ENCODE measurements around the gene E2F1. TPM values are rescaled to one million over a fixed set of nuclear protein-coding genes. Genes with fewer than 3 reads are reported as not detected.

Gene E2F1
- total and polyA plus RNA-seq, 7 donors, result 0.33 to 13.1 (median 1.7) TPM

DNA sequence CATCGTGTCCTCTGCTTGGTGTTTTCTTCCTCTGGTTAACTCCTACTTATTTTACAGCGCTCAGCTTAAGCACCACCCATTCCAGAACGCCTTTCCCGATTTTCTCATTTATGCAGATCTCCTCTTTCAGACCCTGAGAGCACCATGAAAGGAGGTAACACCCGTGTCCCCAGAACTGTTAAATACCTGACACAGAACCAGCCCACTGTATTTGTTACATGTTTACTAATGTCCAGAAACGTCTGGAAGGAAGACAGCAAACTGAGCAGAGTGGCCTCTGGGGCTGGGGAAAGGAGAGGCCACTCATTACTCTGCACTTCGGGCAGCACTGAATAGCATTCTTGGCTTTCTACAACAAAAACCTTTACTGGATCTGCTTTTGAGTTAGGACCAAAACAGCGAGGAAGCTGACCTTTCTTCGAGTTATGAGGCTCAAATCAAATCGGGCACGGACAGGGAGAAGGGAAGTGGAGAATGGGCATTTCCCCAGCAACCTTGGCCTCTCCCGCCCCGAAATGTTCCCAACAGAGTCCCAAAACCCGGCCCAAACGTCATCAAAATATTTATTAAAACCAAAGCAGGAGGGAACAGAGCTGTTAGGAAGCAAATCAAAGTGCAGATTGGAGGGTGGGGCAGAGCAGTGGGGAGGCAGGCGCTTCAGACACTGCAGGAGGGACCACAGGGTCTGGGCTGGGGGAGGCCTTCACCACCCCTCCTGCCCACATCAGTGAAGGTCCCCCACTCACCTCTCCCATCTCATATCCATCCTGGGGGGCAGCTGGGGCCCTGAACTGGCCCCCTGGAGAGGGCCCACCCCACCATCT is 10.8 kb downstream of the E2F1 start:
- peak; percentile 86 for DNase-seq
- WGBS, 2 donors, result 19 to 61% methylated on average over 16 of the region's 16 CpGs
- no peak for TF ChIP-seq EP300 (IDR thresholded peaks at IDR 0.05)
- TF ChIP-seq, protein P1, sequence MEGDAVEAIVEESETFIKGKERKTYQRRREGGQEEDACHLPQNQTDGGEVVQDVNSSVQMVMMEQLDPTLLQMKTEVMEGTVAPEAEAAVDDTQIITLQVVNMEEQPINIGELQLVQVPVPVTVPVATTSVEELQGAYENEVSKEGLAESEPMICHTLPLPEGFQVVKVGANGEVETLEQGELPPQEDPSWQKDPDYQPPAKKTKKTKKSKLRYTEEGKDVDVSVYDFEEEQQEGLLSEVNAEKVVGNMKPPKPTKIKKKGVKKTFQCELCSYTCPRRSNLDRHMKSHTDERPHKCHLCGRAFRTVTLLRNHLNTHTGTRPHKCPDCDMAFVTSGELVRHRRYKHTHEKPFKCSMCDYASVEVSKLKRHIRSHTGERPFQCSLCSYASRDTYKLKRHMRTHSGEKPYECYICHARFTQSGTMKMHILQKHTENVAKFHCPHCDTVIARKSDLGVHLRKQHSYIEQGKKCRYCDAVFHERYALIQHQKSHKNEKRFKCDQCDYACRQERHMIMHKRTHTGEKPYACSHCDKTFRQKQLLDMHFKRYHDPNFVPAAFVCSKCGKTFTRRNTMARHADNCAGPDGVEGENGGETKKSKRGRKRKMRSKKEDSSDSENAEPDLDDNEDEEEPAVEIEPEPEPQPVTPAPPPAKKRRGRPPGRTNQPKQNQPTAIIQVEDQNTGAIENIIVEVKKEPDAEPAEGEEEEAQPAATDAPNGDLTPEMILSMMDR (IDR thresholded peaks at IDR 0.05), result no peak
- peak in 3 of 4 donors; percentile 34 to 49 (median 38) for TF ChIP-seq POLR2AphosphoS5 (IDR thresholded peaks at IDR 0.05)

DNA sequence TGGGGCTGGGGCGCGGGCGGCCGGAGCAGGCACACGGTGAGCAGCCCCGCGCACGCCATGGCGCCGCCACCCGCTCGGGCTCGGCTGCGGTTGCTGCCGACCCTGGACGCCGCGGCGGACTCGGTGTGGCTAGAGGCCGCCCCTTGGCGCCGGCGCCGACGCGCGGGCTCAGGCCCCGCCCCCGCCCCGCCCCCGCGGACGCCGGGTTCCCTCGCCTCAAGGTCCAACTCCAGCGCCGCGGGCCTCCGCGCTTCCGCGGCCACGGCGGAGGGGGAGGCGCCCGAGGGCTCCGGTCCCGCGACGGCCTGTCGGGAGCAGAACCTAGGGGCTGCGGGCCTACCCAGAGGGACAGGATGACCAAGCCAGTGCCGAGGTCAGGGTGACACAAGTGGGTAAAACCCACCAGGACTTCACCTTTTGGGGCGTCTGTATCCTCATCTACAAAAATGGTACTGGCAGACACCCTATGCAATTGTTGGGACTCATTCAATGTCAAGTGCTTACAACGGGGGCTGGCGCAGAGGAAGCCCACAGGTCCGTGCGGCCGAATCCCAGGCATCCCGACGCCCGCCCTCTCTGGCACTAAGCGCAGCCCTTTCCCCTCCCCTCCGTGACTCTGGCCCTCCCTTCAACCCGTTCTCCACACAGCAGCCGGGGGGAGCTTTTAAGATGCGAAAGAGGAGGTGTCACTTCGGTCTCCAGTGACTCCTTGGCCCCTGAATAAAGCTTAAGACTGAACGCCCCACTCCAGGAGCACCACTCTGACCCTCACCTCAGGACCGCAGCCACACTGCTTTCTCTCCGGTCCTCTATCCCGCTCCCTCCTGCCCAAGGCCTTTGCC is 11.7 kb downstream of the E2F1 start, which contains the start of gene NECAB3:
Gene NECAB3 (minus strand): TSS at position 135 of the 842 bp plus-strand sequence. CDS start 76 bp downstream, at position 59.
- Histone ChIP-seq H3K9me3 (no peaks in the 10 kb centered on the region), H3K27ac (peak within 1 kb of the TSS; percentile 89 to 96 (median 94)), H3K27me3 (no peaks in the 10 kb centered on the region), H3K4me1 (peaks cover 0 to 40% (median 39%) of the 10 kb centered on the region in 4 donors), H3K36me3 (peaks cover 0 to 22% (median 5%) of the 10 kb centered on the region in 4 donors), H3K4me3 (peak within 1 kb of the TSS; percentile 55 to 83 (median 74))
- DNase-seq, result peak; percentile 94
- TF ChIP-seq, protein P1 (IDR thresholded peaks at IDR 0.05), result no peak
- no peak for TF ChIP-seq EP300 (IDR thresholded peaks at IDR 0.05)
- TF ChIP-seq POLR2A (IDR thresholded peaks at IDR 0.05), result peak in 1 of 2 donors; percentile 17
- peak; percentile 44 to 72 (median 66) for TF ChIP-seq POLR2AphosphoS5 (IDR thresholded peaks at IDR 0.05)
- intact Hi-C loops (cut with DNase I), result loop anchor here (5.0 kb wide), 1 partner anchor 138 kb away; the partner anchor contains the start of gene CHMP4B
- WGBS, 2 donors, result 2 to 5% methylated on average over 73 of the region's 73 CpGs

More for the DNA sequence above, 10.8 kb downstream of the E2F1 start:
- no peaks in the 10 kb centered on the region for H3K9me3 ChIP-seq
- H3K27ac ChIP-seq, result peak overlapping the region; percentile 89 to 96 (median 94)
- peaks cover 0 to 14% (median 4%) of the 10 kb centered on the region in 4 donors for H3K36me3 ChIP-seq
- peak overlapping the region; percentile 32 to 83 (median 68) for H3K4me3 ChIP-seq
- no peaks in the 10 kb centered on the region for H3K27me3 ChIP-seq
- intact Hi-C loops (cut with DNase I), result no loop called here
- H3K4me1 ChIP-seq, result peaks cover 0 to 40% (median 39%) of the 10 kb centered on the region in 4 donors

DNA sequence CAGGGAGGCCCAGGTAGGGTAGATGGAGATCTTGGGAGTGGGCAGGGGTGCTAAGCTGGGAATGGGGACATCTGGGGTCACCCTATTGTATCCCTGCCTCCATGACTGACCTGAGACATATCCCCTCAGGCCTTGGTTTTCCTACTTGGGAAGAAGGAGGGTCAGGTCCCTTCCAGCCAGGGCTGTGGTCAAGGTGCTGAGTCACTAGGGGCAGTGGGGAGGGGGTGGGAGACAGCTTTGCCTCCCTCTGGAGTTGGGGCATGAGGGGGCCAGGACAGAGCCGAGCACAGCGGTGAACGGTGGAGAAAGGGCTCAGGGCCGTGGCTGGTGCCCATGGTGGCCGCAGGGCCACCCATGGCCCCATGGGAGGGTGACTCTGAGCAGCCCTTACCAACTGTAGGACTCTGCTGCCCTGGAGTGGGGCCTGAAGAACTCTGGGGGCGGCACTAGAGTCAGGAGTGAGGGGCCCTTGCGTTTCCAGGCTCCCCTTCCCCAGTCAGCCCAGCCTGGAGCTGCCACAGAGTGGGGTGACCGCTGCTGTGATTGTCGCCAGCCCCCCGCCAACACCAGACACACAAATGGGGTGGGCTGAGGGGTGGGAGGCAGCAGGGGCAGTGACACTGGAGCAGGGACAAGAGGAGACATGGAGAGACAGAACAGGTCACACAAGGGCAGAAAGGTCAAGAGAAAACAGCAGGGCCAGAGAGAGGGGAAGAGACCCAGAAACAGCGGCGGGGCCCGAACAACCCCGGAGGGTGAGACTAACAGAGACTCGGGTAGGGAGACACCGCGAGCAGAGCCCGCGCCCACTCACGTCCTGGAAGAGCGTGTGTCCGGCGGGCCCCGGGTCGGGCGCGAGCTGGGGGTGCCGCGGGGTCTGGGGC is 12.5 kb downstream of the E2F1 start:
- peak; percentile 68 for DNase-seq
- Histone ChIP-seq H3K4me1 (peaks cover 0 to 40% (median 40%) of the 10 kb centered on the region in 4 donors), H3K9me3 (no peaks in the 10 kb centered on the region), H3K27ac (peak overlapping the region; percentile 89 to 96 (median 94)), H3K36me3 (peaks cover 0 to 30% (median 6%) of the 10 kb centered on the region in 4 donors), H3K4me3 (peak overlapping the region; percentile 55 to 83 (median 74)), H3K27me3 (no peaks in the 10 kb centered on the region)
- 7 to 22% methylated on average over 29 of the region's 29 CpGs for WGBS, 2 donors
- intact Hi-C loops (cut with DNase I), result loop anchor here (5.0 kb wide), 1 partner anchor 139 kb away; the partner anchor contains the start of gene CHMP4B
- no peak for TF ChIP-seq POLR2AphosphoS5 (IDR thresholded peaks at IDR 0.05)
- no peak for TF ChIP-seq POLR2A (IDR thresholded peaks at IDR 0.05)
- TF ChIP-seq, protein P1 (IDR thresholded peaks at IDR 0.05), result no peak
- TF ChIP-seq EP300 (IDR thresholded peaks at IDR 0.05), result no peak

DNA sequence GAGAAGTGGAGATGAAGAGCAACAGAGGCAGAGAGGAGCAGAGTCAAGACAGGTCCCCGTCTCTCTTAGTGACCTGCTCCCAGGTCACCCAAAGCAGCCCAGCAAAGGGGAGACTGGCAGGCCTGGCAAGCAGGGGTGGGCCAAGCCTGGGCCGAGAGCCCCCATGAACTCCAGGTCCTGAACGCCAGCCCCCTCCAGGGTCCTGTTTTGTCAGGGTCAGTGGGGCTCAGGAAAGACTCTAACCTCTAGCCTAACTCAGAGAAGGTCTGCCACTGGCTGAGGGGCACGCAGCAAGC is 13.1 kb downstream of the E2F1 start:
- Histone ChIP-seq H3K4me1 (peaks cover 0 to 46% (median 45%) of the 10 kb centered on the region in 4 donors), H3K27ac (peak overlapping the region; percentile 89 to 96 (median 94)), H3K4me3 (peak overlapping the region; percentile 55 to 83 (median 74)), H3K36me3 (peaks cover 0 to 30% (median 6%) of the 10 kb centered on the region in 4 donors), H3K9me3 (no peaks in the 10 kb centered on the region), H3K27me3 (no peaks in the 10 kb centered on the region)
- no peak for DNase-seq
- TF ChIP-seq, protein P1 (IDR thresholded peaks at IDR 0.05), result no peak
- no peak for TF ChIP-seq EP300 (IDR thresholded peaks at IDR 0.05)
- TF ChIP-seq POLR2AphosphoS5 (IDR thresholded peaks at IDR 0.05), result no peak
- TF ChIP-seq POLR2A (IDR thresholded peaks at IDR 0.05), result no peak
- intact Hi-C loops (cut with DNase I), result loop anchor here (5.0 kb wide), 1 partner anchor 139 kb away; the partner anchor contains the start of gene CHMP4B
- 64 to 88% methylated on average over 4 of the region's 4 CpGs for WGBS, 2 donors
